ENCODE data around the gene DNM3.

DNM3 gene

GRCh38 chr1:171984850-171985485, 143.7 kb downstream of the DNM3 start:
- DNase-seq (ENCODE audit: extremely low read depth, low read depth) = no peak
- peak; percentile 56 for TF ChIP-seq CTCF (IDR thresholded peaks at IDR 0.05; ENCODE audit: low read depth, low read length)

DNA sequence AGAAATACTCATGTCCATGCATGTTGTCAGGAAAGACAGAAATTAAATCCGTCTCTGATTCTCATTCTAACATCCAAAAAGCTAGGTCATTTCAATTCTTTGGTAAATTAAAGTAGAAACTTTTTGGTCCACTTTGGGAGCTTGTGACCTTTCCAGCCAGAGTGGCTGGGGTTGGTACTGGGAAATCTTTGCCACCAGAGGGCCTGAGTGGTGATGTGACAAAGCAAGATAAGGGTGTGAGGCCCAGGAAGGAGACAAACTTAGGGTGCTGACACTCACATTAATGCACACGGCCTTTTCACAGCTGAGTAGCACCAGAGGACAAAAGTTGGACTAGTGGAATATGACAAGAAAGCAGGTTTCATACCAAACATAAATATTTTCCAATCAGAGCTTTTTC, 144.3 kb downstream of the DNM3 start:
- DNase-seq (ENCODE audit: extremely low read depth, low read depth) = no peak
- peak; percentile 24 for TF ChIP-seq CTCF (IDR thresholded peaks at IDR 0.05; ENCODE audit: low read depth, low read length)

- DNase-seq (ENCODE audit: extremely low read depth, low read depth) = no peak
- TF ChIP-seq CTCF (IDR thresholded peaks at IDR 0.05; ENCODE audit: low read depth, low read length) = no peak
Observed at GRCh38 chr1:171988243-171988885, 147.1 kb downstream of the DNM3 start.

DNA sequence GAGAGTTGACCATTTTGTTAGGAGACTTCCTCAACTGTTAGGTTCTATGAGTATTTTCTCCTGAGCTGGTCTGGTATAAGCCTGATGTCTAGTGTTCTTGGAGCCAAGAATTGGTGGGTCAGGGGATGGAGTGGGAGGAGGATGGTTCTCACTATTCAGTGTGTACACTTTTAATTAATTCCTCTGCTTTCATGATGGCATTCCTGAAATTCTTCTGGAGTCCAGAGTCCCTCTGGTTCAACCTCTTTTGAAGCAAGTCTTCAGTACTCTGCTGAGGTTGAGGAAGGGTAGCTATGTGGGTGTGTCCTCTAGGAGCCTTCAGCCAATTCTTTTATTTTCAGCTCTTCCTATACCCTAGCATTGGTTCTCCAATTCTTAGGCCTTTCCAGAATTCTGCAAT, 149.1 kb downstream of the DNM3 start:
- TF ChIP-seq CTCF (IDR thresholded peaks at IDR 0.05; ENCODE audit: low read depth, low read length) = no peak
- DNase-seq (ENCODE audit: extremely low read depth, low read depth) = no peak

- no peak for DNase-seq (ENCODE audit: extremely low read depth, low read depth)
- no peak for TF ChIP-seq CTCF (IDR thresholded peaks at IDR 0.05; ENCODE audit: low read depth, low read length)
Observed at GRCh38 chr1:171994293-171994692, 153.0 kb downstream of the DNM3 start.

DNA sequence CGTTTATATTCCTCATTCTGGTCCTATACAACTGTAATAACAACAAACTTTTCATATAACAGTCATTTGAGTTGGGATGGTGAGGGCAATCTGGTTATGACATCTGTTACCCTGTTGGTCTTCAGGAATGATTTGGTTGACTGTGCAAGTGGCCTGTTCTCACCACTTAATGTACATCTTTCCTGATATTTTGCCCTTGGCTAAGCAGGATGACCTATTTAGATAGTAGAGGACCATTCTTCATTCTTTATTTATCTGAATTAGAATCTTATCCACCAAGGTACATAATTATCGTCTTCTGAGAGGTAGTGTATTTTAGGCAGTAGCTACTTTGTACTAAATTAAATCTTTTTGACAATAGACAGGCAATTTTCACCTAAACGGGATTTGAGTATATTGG, 154.3 kb downstream of the DNM3 start:
- no peak for TF ChIP-seq CTCF (IDR thresholded peaks at IDR 0.05; ENCODE audit: low read depth, low read length)
- DNase-seq (ENCODE audit: extremely low read depth, low read depth) = no peak

- no peak for TF ChIP-seq CTCF (IDR thresholded peaks at IDR 0.05; ENCODE audit: low read depth, low read length)
- no peak for DNase-seq (ENCODE audit: extremely low read depth, low read depth)
Observed at GRCh38 chr1:171997936-171998335, 156.6 kb downstream of the DNM3 start.

Measured in AG09319 (cell line).